H1 (cell line): Measurements from ENCODE around the gene ZBED1. TPM values are rescaled to one million over a fixed set of nuclear protein-coding genes. Genes with fewer than 3 reads are reported as not detected.

Experiments
- CTCF ChIA-PET: fragments of 300-600 bp; sonication (Branson Sonifier 250); formaldehyde crosslinking; loops from one replicate; lab custom pipeline; 2021; ENCODE audit not compliant: partially characterized antibody; lab: Charles Lee
- POLR2A ChIA-PET: fragments of 300-600 bp; sonication (Branson Sonifier 250); formaldehyde crosslinking; loops from one replicate; lab custom pipeline; 2021; ENCODE audit warnings: inconsistent platforms; ENCODE audit not compliant: partially characterized antibody; lab: Charles Lee
- DNase-seq, 2 experiments: peaks; one replicate each; pipeline versions ENCODE4 v3.0.0 to v3.0.0-alpha.2; 2010 to 2022; ENCODE audit warnings: low spot score in 2 of 2, low read depth in 1 of 2, mixed read lengths in 1 of 2
- FAIRE-seq: peaks from 2 replicates; lab custom pipeline; 2011; peaks lifted over from hg19 to GRCh38; lab: Jason Lieb, UNC
- H2AFZ ChIP-seq: 2 replicates; pipeline ENCODE4 v1.8.1; 2012; ENCODE audit warnings: low read length, inconsistent platforms
- H2AK5ac ChIP-seq: 2 replicates; pipeline ENCODE4 v1.6.1; 2013; ENCODE audit warnings: low read depth, low read length
- H2BK120ac ChIP-seq: replicated peaks from 2 replicates; pipeline ENCODE3; 2013; ENCODE audit warnings: low read depth, low read length, inconsistent platforms
- H2BK12ac ChIP-seq: 2 replicates; pipeline ENCODE4 v1.6.1; 2013; ENCODE audit warnings: low read depth, low read length
- H2BK15ac ChIP-seq: 2 replicates; pipeline ENCODE4 v1.6.1; 2013; ENCODE audit warnings: low read length
- H2BK20ac ChIP-seq: 2 replicates; pipeline ENCODE4 v1.6.1; 2013; ENCODE audit warnings: low read length
- H2BK5ac ChIP-seq: 2 replicates; pipeline ENCODE4 v1.6.1; 2013; ENCODE audit warnings: low read depth, low read length
- H3K14ac ChIP-seq: 2 replicates; pipeline ENCODE4 v1.6.1; 2013; ENCODE audit warnings: inconsistent platforms; ENCODE audit not compliant: insufficient read length
- H3K18ac ChIP-seq: 2 replicates; pipeline ENCODE4 v1.6.1; 2013; ENCODE audit warnings: low read length; ENCODE audit errors: extremely low read depth
- H3K23ac ChIP-seq: 2 replicates; pipeline ENCODE4 v1.6.1; 2013; ENCODE audit warnings: inconsistent platforms; ENCODE audit not compliant: insufficient read length
- H3K23me2 ChIP-seq: 2 replicates; pipeline ENCODE4 v1.6.1; 2013; ENCODE audit warnings: low read depth, low read length
- H3K27ac ChIP-seq: 2 replicates; pipeline ENCODE4 v1.6.1; 2011; ENCODE audit warnings: low read depth, low read length, inconsistent platforms
- H3K27me3 ChIP-seq, 4 experiments: replicated peaks in 1 of 4; 1 replicate in 1 of 4; 2 replicates in 3 of 4; pipeline versions ENCODE4 v1.6.1 to v1.8.1; 2011 to 2013; ENCODE audit warnings: low read length in 3 of 4, mild to moderate bottlenecking in 3 of 4, inconsistent platforms in 2 of 4, mixed read lengths in 2 of 4, moderate library complexity in 1 of 4; ENCODE audit not compliant: control insufficient read depth in 3 of 4, insufficient read depth in 3 of 4; ENCODE audit errors: extremely low read depth in 1 of 4
- H3K36me3 ChIP-seq, 4 experiments: 2 replicates each; pipeline versions ENCODE4 v1.6.1 to v1.8.1; 2011 to 2013; ENCODE audit warnings: mild to moderate bottlenecking in 4 of 4, low read length in 3 of 4, moderate library complexity in 2 of 4, control low read depth in 1 of 4, inconsistent platforms in 1 of 4; ENCODE audit not compliant: insufficient read depth in 4 of 4, control insufficient read depth in 2 of 4
- H3K4ac ChIP-seq: replicated peaks from 2 replicates; pipeline ENCODE3; 2013; ENCODE audit warnings: low read length, low read depth, mixed read lengths, inconsistent platforms; ENCODE audit not compliant: insufficient read length
- H3K4me1 ChIP-seq, 4 experiments: replicated peaks in 1 of 4; 1 replicate in 1 of 4; 2 replicates in 3 of 4; pipeline versions ENCODE4 v1.6.1 to v1.8.1; 2011 to 2013; ENCODE audit warnings: low read length in 3 of 4, inconsistent platforms in 2 of 4, mixed read lengths in 1 of 4; ENCODE audit not compliant: insufficient read depth in 4 of 4, control insufficient read depth in 3 of 4
- H3K4me2 ChIP-seq, 2 experiments: 2 replicates each; pipeline versions ENCODE4 v1.6.1 to v1.8.1; 2011 to 2013; ENCODE audit warnings: low read depth in 2 of 2, low read length in 2 of 2, control low read depth in 1 of 2, inconsistent platforms in 1 of 2, mild to moderate bottlenecking in 1 of 2; ENCODE audit not compliant: insufficient read depth in 1 of 2
- H3K4me3 ChIP-seq, 4 experiments: fragments of 200-600, 300-600 bp in 1 of 4; sonication (generic), shearing (Covaris generic), sonication (Bioruptor Twin) in 1 of 4; 2 replicates each; pipeline versions ENCODE4 v1.5.1 to v1.8.1; 2011 to 2016; ENCODE audit warnings: low read length in 4 of 4, low read depth in 3 of 4, control low read depth in 2 of 4, inconsistent platforms in 2 of 4, mild to moderate bottlenecking in 2 of 4, mixed read lengths in 1 of 4, moderate library complexity in 1 of 4; ENCODE audit not compliant: insufficient read depth in 2 of 4; ENCODE audit errors: extremely low read depth in 1 of 4
- H3K56ac ChIP-seq: replicated peaks from 2 replicates; pipeline ENCODE3; 2013; ENCODE audit warnings: low read depth, mild to moderate bottlenecking, mixed read lengths, low read length, inconsistent platforms; ENCODE audit not compliant: insufficient read length
- H3K79me1 ChIP-seq: 2 replicates; pipeline ENCODE4 v1.6.1; 2013; ENCODE audit warnings: low read depth, low read length, control low read depth
- H3K79me2 ChIP-seq, 2 experiments: 2 replicates each; pipeline versions ENCODE4 v1.6.1 to v1.8.1; 2012 to 2013; ENCODE audit warnings: low read length in 2 of 2, mild to moderate bottlenecking in 2 of 2, inconsistent platforms in 1 of 2; ENCODE audit not compliant: insufficient read depth in 2 of 2, control insufficient read depth in 1 of 2
- H3K9ac ChIP-seq, 4 experiments: replicated peaks in 1 of 4; 1 replicate in 1 of 4; 2 replicates in 3 of 4; pipeline versions ENCODE4 v1.6.1 to v1.8.1; 2011 to 2013; ENCODE audit warnings: low read depth in 3 of 4, low read length in 3 of 4, control low read depth in 2 of 4, mild to moderate bottlenecking in 2 of 4, moderate library complexity in 2 of 4, inconsistent platforms in 1 of 4; ENCODE audit errors: extremely low read depth in 1 of 4
- H3K9me3 ChIP-seq, 2 experiments: 2 replicates each; pipeline versions ENCODE4 v1.6.1 to v1.8.1; 2012 to 2013; ENCODE audit warnings: mild to moderate bottlenecking in 2 of 2, moderate library complexity in 2 of 2, control low read depth in 1 of 2, inconsistent platforms in 1 of 2, low read depth in 1 of 2, low read length in 1 of 2, mixed read lengths in 1 of 2; ENCODE audit not compliant: insufficient read depth in 2 of 2
- H4K20me1 ChIP-seq, 2 experiments: replicated peaks in 1 of 2; 2 replicates each; pipeline versions ENCODE3 to v1.8.1; 2011 to 2013; ENCODE audit warnings: inconsistent platforms in 2 of 2, low read length in 2 of 2, mild to moderate bottlenecking in 1 of 2; ENCODE audit not compliant: insufficient read depth in 2 of 2, control insufficient read depth in 1 of 2
- H4K5ac ChIP-seq: 2 replicates; pipeline ENCODE4 v1.6.1; 2013; ENCODE audit warnings: low read length, low read depth, mixed read lengths, inconsistent platforms; ENCODE audit not compliant: insufficient read length
- H4K8ac ChIP-seq: 2 replicates; pipeline ENCODE4 v1.8.0; 2013; ENCODE audit warnings: mild to moderate bottlenecking, moderate library complexity, low read length, inconsistent platforms; ENCODE audit not compliant: insufficient read depth; ENCODE audit errors: extremely low read depth
- H4K91ac ChIP-seq: replicated peaks from 2 replicates; pipeline ENCODE3; 2013; ENCODE audit warnings: low read length, mixed read lengths, inconsistent platforms; ENCODE audit not compliant: insufficient read length
- EP300 ChIP-seq, 2 experiments: IDR thresholded peaks; 1 replicate in 1 of 2; 2 replicates in 1 of 2; pipeline ENCODE4 v1.6.1; 2011 to 2012; ENCODE audit warnings: low read depth in 2 of 2, low read length in 2 of 2, mild to moderate bottlenecking in 2 of 2, borderline replicate concordance in 1 of 2, inconsistent platforms in 1 of 2, moderate library complexity in 1 of 2
- JUND ChIP-seq: IDR thresholded peaks from 2 replicates; pipeline ENCODE4 v1.6.1; 2011; ENCODE audit warnings: mild to moderate bottlenecking, improper control_type of control experiment, low read length
- NANOG ChIP-seq: IDR thresholded peaks from 2 replicates; pipeline ENCODE4 v1.6.1; 2011; ENCODE audit warnings: low read length, low read depth, mild to moderate bottlenecking, inconsistent platforms; ENCODE audit not compliant: insufficient read depth, poor library complexity, severe bottlenecking
- NRF1 ChIP-seq: IDR thresholded peaks from 2 replicates; pipeline ENCODE4 v1.6.1; 2011; ENCODE audit warnings: mild to moderate bottlenecking, low read depth, low read length, improper control_type of control experiment
- RAD21 ChIP-seq, 2 experiments: IDR thresholded peaks in 1 of 2; conservative IDR thresholded peaks in 1 of 2; 2 replicates each; pipeline ENCODE4 v1.6.1; 2011; ENCODE audit warnings: low read depth in 2 of 2, low read length in 2 of 2, improper control_type of control experiment in 1 of 2, inconsistent platforms in 1 of 2, mild to moderate bottlenecking in 1 of 2, moderate library complexity in 1 of 2
- SP1 ChIP-seq: IDR thresholded peaks from 2 replicates; pipeline ENCODE4 v1.6.1; 2011; ENCODE audit warnings: low read depth, low read length
- SRF ChIP-seq: IDR thresholded peaks from 2 replicates; pipeline ENCODE4 v1.6.1; 2011; ENCODE audit warnings: mild to moderate bottlenecking, low read depth, low read length, moderate library complexity
- WGBS, 2 experiments: shearing (Covaris generic) in 1 of 2; methylation state at CpG; one replicate each; pipeline versions ENCODE4 v1.1.6 to v1.1.7; 2013 to 2015; ENCODE audit warnings: low lambda C conversion rate in 2 of 2, mixed read lengths in 2 of 2, inconsistent platforms in 1 of 2, low coverage in 1 of 2, missing lambda C conversion rate in 1 of 2; ENCODE audit not compliant: insufficient replicate concordance in 2 of 2, insufficient coverage in 1 of 2, insufficient read length in 1 of 2; ENCODE audit errors: extremely low coverage in 1 of 2, missing lambda C conversion rate in 1 of 2; 5-methylcytosine and 5-hydroxymethylcytosine counted together
- polyA plus RNA-seq, 7 experiments: library from polyadenylated mRNA; depleted of rRNA in 3 of 7; stranded (reverse) in 5 of 7; unstranded in 2 of 7; fragments of >200 nt in 5 of 7; fragments of 200-250 nt in 2 of 7; gene quantifications; 1 replicate in 5 of 7; 2 replicates in 1 of 7; 4 replicates in 1 of 7; pipeline versions ENCODE4 v1.2.1 to v1.2.3, GENCODE V29; 2011 to 2013; ENCODE audit warnings: missing spikeins in 2 of 7, mixed read lengths in 2 of 7
- total RNA-seq: library from RNA; stranded (reverse); fragmentation: NEBNext Ultra II Directional; extraction: Animal tissue kit (Norgen Biotek cat#: 25700); gene quantifications from 2 replicates; pipeline ENCODE4 v1.2.1, GENCODE V29; 2021
- TF ChIP-seq, protein P1 (sequence below), 3 experiments: IDR thresholded peaks; 1 replicate in 2 of 3; 2 replicates in 1 of 3; pipeline versions ENCODE4 v1.5.1 to v1.6.1; 2011; ENCODE audit warnings: low read length in 3 of 3, mild to moderate bottlenecking in 3 of 3, inconsistent platforms in 2 of 3, low read depth in 1 of 3, moderate library complexity in 1 of 3; ENCODE audit not compliant: insufficient read depth in 1 of 3; ENCODE audit errors: control extremely low read depth in 1 of 3

ZBED1 gene
- total and polyA plus RNA-seq, 2 of the 8 experiments (the other 6 are each of a cell fraction or from before 2014, with no cell fraction given): 28.5 to 45.8 TPM

DNA sequence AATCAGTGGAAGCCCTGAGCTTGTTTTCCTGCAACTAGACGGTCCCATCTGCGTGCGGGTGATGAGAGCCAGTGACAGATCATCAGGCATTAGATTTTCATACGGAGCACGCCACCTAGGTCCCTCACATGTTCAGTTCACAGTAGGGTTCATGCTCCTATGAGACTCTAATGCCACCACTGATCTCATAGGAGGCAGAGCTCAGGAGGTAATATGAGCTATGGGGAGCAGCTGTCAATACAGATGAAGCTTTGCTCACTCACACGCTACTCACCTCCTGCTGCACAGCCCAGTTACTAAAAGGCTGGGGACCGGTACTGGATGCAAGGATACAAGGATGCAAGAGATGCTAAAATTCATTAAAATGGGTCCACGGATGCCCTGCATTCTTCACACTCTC is 61.2 kb downstream of the ZBED1 start:
- 95% methylated on average over 7 of the region's 8 CpGs; no CpG with 5 or more reads in 1 of the 2 experiments for WGBS, 2 experiments
- H3K4me2 ChIP-seq: no peak overlapping the region

More for the DNA sequence above, 61.2 kb downstream of the ZBED1 start:
- Histone ChIP-seq H3K4me3 (no peak overlapping the region), H3K23me2 (no peaks in the 10 kb centered on the region), H3K14ac (no peak overlapping the region), H2AK5ac (no peak overlapping the region), H3K18ac (no peak overlapping the region), H3K36me3 (peaks cover 0 to 26% (median 13%) of the 10 kb centered on the region in 4 experiments; a peak in 5 of 8 replicates), H3K27ac (no peak overlapping the region), H2AFZ (no peak overlapping the region), H4K20me1 (peaks cover 0 to 3% of the 10 kb centered on the region in 2 experiments), H3K56ac (no peak overlapping the region), H2BK15ac (no peak overlapping the region), H2BK120ac (no peak overlapping the region), H4K91ac (no peak overlapping the region), H3K9me3 (peaks cover 11 to 15% of the 10 kb centered on the region in 2 experiments), H4K5ac (no peak overlapping the region), H3K9ac (no peak overlapping the region), H2BK12ac (no peak overlapping the region), H3K79me2 (peaks cover 0 to 30% of the 10 kb centered on the region in 2 experiments; a peak in 2 of 4 replicates), H3K4me1 (no peaks in the 10 kb centered on the region), H2BK20ac (no peak overlapping the region), H2BK5ac (no peak overlapping the region), H4K8ac (no peak overlapping the region), H3K79me1 (peaks cover 9% of the 10 kb centered on the region), H3K4ac (no peak overlapping the region), H3K27me3 (no peaks in the 10 kb centered on the region), H3K23ac (no peak overlapping the region)
- TF ChIP-seq NRF1 (no peak), SP1 (no peak), RAD21 (IDR thresholded peaks at IDR 0.05 in 1 of 2, conservative IDR thresholded peaks at IDR 0.05 in 1 of 2; ENCODE audit: low read depth in 2 of 2, low read length in 2 of 2) (no peak), SRF (no peak), JUND (no peak), NANOG (no peak), EP300 (IDR thresholded peaks at IDR 0.05; ENCODE audit: borderline replicate concordance in 1 of 2, low read depth in 2 of 2, low read length in 2 of 2) (no peak)
- TF ChIP-seq, protein P1, sequence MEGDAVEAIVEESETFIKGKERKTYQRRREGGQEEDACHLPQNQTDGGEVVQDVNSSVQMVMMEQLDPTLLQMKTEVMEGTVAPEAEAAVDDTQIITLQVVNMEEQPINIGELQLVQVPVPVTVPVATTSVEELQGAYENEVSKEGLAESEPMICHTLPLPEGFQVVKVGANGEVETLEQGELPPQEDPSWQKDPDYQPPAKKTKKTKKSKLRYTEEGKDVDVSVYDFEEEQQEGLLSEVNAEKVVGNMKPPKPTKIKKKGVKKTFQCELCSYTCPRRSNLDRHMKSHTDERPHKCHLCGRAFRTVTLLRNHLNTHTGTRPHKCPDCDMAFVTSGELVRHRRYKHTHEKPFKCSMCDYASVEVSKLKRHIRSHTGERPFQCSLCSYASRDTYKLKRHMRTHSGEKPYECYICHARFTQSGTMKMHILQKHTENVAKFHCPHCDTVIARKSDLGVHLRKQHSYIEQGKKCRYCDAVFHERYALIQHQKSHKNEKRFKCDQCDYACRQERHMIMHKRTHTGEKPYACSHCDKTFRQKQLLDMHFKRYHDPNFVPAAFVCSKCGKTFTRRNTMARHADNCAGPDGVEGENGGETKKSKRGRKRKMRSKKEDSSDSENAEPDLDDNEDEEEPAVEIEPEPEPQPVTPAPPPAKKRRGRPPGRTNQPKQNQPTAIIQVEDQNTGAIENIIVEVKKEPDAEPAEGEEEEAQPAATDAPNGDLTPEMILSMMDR (IDR thresholded peaks at IDR 0.05; ENCODE audit: control extremely low read depth in 1 of 3, insufficient read depth in 1 of 3, low read depth in 1 of 3, low read length in 3 of 3): no peak
- ChIA-PET CTCF (no interaction called here), POLR2A (no interaction called here)
- DNase-seq (no peak), FAIRE-seq (no peak)
